Astrocyte (in vitro differentiated cells and primary cell): ENCODE data around the gene ECM1. TPM values are rescaled to one million over a fixed set of nuclear protein-coding genes. Genes with fewer than 3 reads are reported as not detected.

Source experiments
- DNase-seq: peaks from one replicate; pipeline ENCODE4 v3.0.0-alpha.2; 2010; ENCODE audit warnings: low read depth
- FAIRE-seq: peaks from 2 replicates; lab custom pipeline; 2011; peaks lifted over from hg19 to GRCh38; lab: Jason Lieb, UNC
- H2AFZ ChIP-seq: 2 replicates; pipeline ENCODE4 v1.6.0; 2012; ENCODE audit warnings: low read depth, low read length, inconsistent platforms
- H3K27ac ChIP-seq: 2 replicates; pipeline ENCODE4 v1.5.1; 2011; ENCODE audit warnings: low read depth, low read length, inconsistent platforms
- H3K27me3 ChIP-seq: 2 replicates; pipeline ENCODE4 v1.6.0; 2011; ENCODE audit warnings: low read length, inconsistent platforms; ENCODE audit not compliant: insufficient read depth
- H3K36me3 ChIP-seq: 2 replicates; pipeline ENCODE4 v1.5.1; 2011; ENCODE audit warnings: low read length, inconsistent platforms; ENCODE audit not compliant: insufficient read depth
- H3K4me1 ChIP-seq: 2 replicates; pipeline ENCODE4 v1.5.1; 2011; ENCODE audit warnings: low read length, inconsistent platforms; ENCODE audit not compliant: insufficient read depth
- H3K4me2 ChIP-seq: 2 replicates; pipeline ENCODE4 v1.6.0; 2012; ENCODE audit warnings: low read length, inconsistent platforms
- H3K4me3 ChIP-seq: 2 replicates; pipeline ENCODE4 v1.5.1; 2011; ENCODE audit warnings: low read depth, mild to moderate bottlenecking, low read length, inconsistent platforms; ENCODE audit not compliant: insufficient read depth
- H3K79me2 ChIP-seq: 2 replicates; pipeline ENCODE4 v1.6.0; 2012; ENCODE audit warnings: mild to moderate bottlenecking, low read length, inconsistent platforms; ENCODE audit not compliant: insufficient read depth
- H3K9ac ChIP-seq: 2 replicates; pipeline ENCODE4 v1.6.0; 2012; ENCODE audit warnings: mild to moderate bottlenecking, low read length, inconsistent platforms
- H3K9me3 ChIP-seq: 2 replicates; pipeline ENCODE4 v1.5.1; 2012; ENCODE audit warnings: low read depth, mild to moderate bottlenecking, low read length, inconsistent platforms; ENCODE audit not compliant: insufficient read depth
- H4K20me1 ChIP-seq: 2 replicates; pipeline ENCODE4 v1.6.0; 2012; ENCODE audit warnings: low read length, inconsistent platforms; ENCODE audit not compliant: insufficient read depth
- H3K27ac Mint-ChIP-seq: one replicate; pipeline ENCODE4 v1.8.0; 2021; ENCODE audit warnings: mild to moderate bottlenecking, mixed read lengths; ENCODE audit not compliant: unreplicated experiment
- H3K27me3 Mint-ChIP-seq: one replicate; pipeline ENCODE4 v1.8.0; 2021; ENCODE audit warnings: low read depth, mixed read lengths; ENCODE audit not compliant: unreplicated experiment
- H3K36me3 Mint-ChIP-seq: one replicate; pipeline ENCODE4 v1.8.0; 2021; ENCODE audit warnings: low read depth, mixed read lengths; ENCODE audit not compliant: unreplicated experiment
- H3K4me1 Mint-ChIP-seq: one replicate; pipeline ENCODE4 v1.8.0; 2021; ENCODE audit warnings: low read depth, mixed read lengths; ENCODE audit not compliant: unreplicated experiment
- H3K4me3 Mint-ChIP-seq: one replicate; pipeline ENCODE4 v1.8.0; 2021; ENCODE audit warnings: mild to moderate bottlenecking, moderate library complexity, mixed read lengths; ENCODE audit not compliant: unreplicated experiment
- H3K9me3 Mint-ChIP-seq: one replicate; pipeline ENCODE4 v1.8.0; 2021; ENCODE audit warnings: mild to moderate bottlenecking, mixed read lengths; ENCODE audit not compliant: unreplicated experiment
- CTCF ChIP-seq: IDR thresholded peaks from 2 replicates; pipeline ENCODE4 v1.5.1; 2011; ENCODE audit warnings: low read depth, mild to moderate bottlenecking, inconsistent platforms, low read length, moderate library complexity; ENCODE audit not compliant: insufficient read depth
- EZH2 ChIP-seq: IDR thresholded peaks from 2 replicates; pipeline ENCODE4 v1.6.1; 2012; ENCODE audit warnings: mild to moderate bottlenecking, low read length, inconsistent platforms; ENCODE audit not compliant: insufficient read depth
- total RNA-seq: library from RNA; stranded (reverse); gene quantifications from 2 replicates; pipeline ENCODE4 v1.2.1, GENCODE V29; 2021

ECM1 gene
- total RNA-seq, 1 donor from 2014 or later: 26.0 TPM

GRCh38 chr1:150511985-150512660, 4.2 kb downstream of the ECM1 start:
- Histone ChIP-seq H3K27me3 (no peaks in the 10 kb centered on the region), H3K4me1 (peaks cover 25% of the 10 kb centered on the region), H4K20me1 (no peaks in the 10 kb centered on the region), H3K4me3 (no peak overlapping the region), H3K4me2 (no peak overlapping the region), H3K27ac (no peak overlapping the region), H3K9ac (no peak overlapping the region), H3K9me3 (no peaks in the 10 kb centered on the region), H3K36me3 (no peaks in the 10 kb centered on the region), H2AFZ (no peak overlapping the region), H3K79me2 (peaks cover 18% of the 10 kb centered on the region)
- H3K9me3 Mint-ChIP-seq: no peaks in the 10 kb centered on the region
- H3K4me3 Mint-ChIP-seq: no peak overlapping the region
- no peak overlapping the region for H3K27ac Mint-ChIP-seq
- TF ChIP-seq CTCF (no peak), EZH2 (no peak)
- peaks cover 23% of the 10 kb centered on the region for H3K4me1 Mint-ChIP-seq
- no peak for FAIRE-seq
- H3K27me3 Mint-ChIP-seq: no peaks in the 10 kb centered on the region
- peaks cover 21% of the 10 kb centered on the region for H3K36me3 Mint-ChIP-seq
- no peak for DNase-seq

GRCh38 chr1:150512846-150513245, 4.9 kb downstream of the ECM1 start:
- H3K27ac Mint-ChIP-seq: no peak overlapping the region
- Histone ChIP-seq H2AFZ (no peak overlapping the region), H3K27me3 (no peaks in the 10 kb centered on the region), H3K79me2 (peaks cover 18% of the 10 kb centered on the region), H3K9me3 (no peaks in the 10 kb centered on the region), H3K27ac (no peak overlapping the region), H3K4me1 (peaks cover 21% of the 10 kb centered on the region), H3K4me3 (no peak overlapping the region), H3K4me2 (no peak overlapping the region), H3K9ac (no peak overlapping the region), H3K36me3 (no peaks in the 10 kb centered on the region), H4K20me1 (no peaks in the 10 kb centered on the region)
- H3K36me3 Mint-ChIP-seq: peaks cover 20% of the 10 kb centered on the region
- no peak for DNase-seq
- H3K9me3 Mint-ChIP-seq: no peaks in the 10 kb centered on the region
- TF ChIP-seq CTCF (no peak), EZH2 (no peak)
- no peaks in the 10 kb centered on the region for H3K27me3 Mint-ChIP-seq
- H3K4me3 Mint-ChIP-seq: no peak overlapping the region
- no peak for FAIRE-seq
- H3K4me1 Mint-ChIP-seq: peaks cover 19% of the 10 kb centered on the region

GRCh38 chr1:150513351-150513791, 5.5 kb downstream of the ECM1 start:
- H3K9me3 ChIP-seq: no peaks in the 10 kb centered on the region
- Mint-ChIP-seq H3K27ac (no peak overlapping the region), H3K27me3 (no peaks in the 10 kb centered on the region), H3K4me3 (no peak overlapping the region), H3K36me3 (peaks cover 16% of the 10 kb centered on the region), H3K9me3 (no peaks in the 10 kb centered on the region), H3K4me1 (peaks cover 15% of the 10 kb centered on the region)
- H3K79me2 ChIP-seq: peaks cover 14% of the 10 kb centered on the region
- no peak for FAIRE-seq
- H3K4me3 ChIP-seq: no peak overlapping the region
- no peak overlapping the region for H2AFZ ChIP-seq
- no peaks in the 10 kb centered on the region for H4K20me1 ChIP-seq
- DNase-seq: no peak
- H3K36me3 ChIP-seq: no peaks in the 10 kb centered on the region
- no peaks in the 10 kb centered on the region for H3K27me3 ChIP-seq
- no peak overlapping the region for H3K27ac ChIP-seq
- H3K4me1 ChIP-seq: peaks cover 15% of the 10 kb centered on the region
- no peak for TF ChIP-seq CTCF
- TF ChIP-seq EZH2: no peak
- H3K9ac ChIP-seq: no peak overlapping the region
- no peak overlapping the region for H3K4me2 ChIP-seq
